Fibroblast of pulmonary artery (primary cell): ENCODE data around the gene PPFIA3.

ENCODE experiments used
- DNase-seq: peaks from one replicate; pipeline ENCODE4 v3.0.0-alpha.2; 2010; ENCODE audit warnings: low read depth
- H3K4me3 ChIP-seq: replicated peaks from 2 replicates; pipeline ENCODE4 v1.5.1; 2011; ENCODE audit warnings: low read depth, mild to moderate bottlenecking, control low read depth, low read length, moderate library complexity
- TF ChIP-seq, protein P1 (sequence below): IDR thresholded peaks from 2 replicates; pipeline ENCODE4 v1.5.1; 2011; ENCODE audit warnings: mild to moderate bottlenecking, control low read depth, low read length, inconsistent platforms; ENCODE audit errors: missing control alignments

Gene PPFIA3

DNA sequence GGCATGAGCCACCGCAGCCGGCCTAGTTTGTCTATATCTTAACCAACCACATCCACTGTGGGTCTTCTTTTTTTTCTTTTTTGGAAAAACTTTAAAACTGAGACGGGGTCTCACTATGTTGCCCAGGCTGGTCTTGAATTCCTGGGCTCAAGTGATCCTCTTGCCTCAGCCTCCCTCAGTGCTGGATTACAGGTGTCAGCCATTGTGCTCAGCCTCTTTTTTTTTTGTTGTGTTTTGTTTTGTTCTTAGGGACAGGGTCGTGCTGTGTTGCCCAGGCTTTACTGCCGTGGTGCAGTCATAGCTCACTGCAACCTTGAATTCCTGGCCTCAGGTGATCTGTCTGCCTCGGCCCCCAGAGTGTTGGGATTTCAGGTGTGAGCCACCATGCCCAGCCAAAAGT, 26.7 kb upstream of the PPFIA3 start:
- TF ChIP-seq, protein P1, sequence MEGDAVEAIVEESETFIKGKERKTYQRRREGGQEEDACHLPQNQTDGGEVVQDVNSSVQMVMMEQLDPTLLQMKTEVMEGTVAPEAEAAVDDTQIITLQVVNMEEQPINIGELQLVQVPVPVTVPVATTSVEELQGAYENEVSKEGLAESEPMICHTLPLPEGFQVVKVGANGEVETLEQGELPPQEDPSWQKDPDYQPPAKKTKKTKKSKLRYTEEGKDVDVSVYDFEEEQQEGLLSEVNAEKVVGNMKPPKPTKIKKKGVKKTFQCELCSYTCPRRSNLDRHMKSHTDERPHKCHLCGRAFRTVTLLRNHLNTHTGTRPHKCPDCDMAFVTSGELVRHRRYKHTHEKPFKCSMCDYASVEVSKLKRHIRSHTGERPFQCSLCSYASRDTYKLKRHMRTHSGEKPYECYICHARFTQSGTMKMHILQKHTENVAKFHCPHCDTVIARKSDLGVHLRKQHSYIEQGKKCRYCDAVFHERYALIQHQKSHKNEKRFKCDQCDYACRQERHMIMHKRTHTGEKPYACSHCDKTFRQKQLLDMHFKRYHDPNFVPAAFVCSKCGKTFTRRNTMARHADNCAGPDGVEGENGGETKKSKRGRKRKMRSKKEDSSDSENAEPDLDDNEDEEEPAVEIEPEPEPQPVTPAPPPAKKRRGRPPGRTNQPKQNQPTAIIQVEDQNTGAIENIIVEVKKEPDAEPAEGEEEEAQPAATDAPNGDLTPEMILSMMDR = no peak
- H3K4me3 ChIP-seq = no peak overlapping the region
- no peak for DNase-seq

DNA sequence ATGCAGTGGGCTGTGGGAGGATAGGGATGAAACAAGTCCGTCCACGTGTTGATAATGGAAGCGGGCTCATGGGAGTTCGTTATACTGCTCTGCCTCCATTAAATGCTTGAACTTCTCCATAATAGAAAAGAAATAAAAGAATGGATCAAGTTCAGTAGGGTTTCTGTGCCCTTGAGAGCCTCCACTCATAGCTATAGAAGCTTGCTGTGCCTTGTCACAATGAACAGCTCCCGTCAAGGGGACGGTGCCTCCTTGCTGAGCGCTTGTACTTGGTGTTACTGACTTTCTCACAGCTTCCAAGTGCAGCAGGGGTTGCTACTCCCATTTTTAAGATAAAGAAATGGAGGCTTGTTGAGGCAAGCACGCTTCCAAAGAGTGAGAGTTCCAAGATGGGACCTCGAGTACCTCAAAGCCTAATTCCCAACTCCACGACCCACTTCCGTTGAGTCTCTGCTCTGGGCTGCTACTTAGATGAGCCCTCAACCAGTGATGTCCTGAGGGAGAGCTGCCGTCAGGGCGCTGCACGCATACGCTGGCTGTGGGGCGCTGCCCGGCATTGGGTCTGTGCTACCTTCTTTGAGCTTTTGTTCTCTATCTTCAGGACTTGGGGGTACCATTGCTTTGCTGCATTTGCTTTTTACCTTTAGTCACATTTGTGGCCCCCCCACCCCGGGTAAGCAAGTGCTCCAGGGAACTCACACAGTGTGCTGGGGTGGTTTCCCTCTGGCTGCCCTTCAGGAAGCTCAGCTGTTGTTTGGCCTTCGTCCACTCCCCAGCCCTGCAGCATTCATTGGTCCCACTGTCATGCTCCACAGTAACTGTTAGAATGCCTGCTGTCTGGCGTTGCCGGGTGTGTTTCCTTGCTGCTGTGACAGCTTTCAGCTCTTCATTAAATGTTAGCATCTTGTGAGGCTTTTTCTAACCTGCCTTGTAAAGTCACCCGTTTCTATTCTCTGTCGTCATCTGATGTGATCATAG, 24.6 kb upstream of the PPFIA3 start:
- DNase-seq = no peak
- no peak overlapping the region for H3K4me3 ChIP-seq
- TF ChIP-seq, protein P1 = no peak

DNA sequence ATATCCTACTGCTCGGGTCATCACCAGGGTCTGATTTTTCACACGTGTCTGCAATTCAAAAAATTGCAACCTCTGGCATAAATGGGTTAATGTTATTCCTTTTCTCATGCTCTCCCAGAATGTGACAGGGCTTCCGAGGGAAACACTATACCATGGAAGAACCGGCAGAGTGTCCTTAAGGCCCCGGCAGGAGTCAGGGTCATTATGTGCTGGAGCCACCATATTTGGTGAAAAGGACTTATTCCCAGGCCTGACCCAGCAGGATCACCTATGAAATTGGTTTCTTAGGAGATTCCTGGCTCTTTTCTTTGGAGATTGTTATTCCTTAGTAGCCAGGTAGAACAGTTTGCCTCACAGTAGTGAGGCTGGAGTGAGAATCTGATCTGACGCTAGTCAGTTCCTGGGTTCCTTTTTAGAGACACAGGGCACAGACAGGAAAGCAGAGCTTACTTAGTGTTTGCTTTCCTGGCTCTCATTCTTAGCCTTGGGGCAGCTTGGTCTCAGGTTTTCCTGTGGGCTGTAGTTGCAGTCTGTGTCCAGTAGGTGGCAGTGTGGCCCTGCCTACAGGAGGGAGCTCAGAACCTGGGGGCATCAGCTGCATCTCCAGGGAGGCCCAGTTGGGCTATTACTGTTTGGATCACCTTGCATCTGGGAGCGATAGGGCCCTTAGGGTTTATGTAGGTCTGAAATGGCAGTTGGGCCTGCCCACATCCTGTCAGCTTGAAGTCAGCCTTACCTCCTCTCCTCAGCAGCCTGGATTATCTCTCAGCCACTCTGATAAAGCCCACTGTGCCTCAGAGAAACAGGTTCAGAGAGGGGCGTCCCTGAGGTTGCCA, 21.7 kb upstream of the PPFIA3 start:
- no peak overlapping the region for H3K4me3 ChIP-seq
- DNase-seq = peak; percentile 80
- TF ChIP-seq, protein P1 = peak; percentile 100

GRCh38 chr19:49098795-49099194, 20.5 kb upstream of the PPFIA3 start:
- TF ChIP-seq, protein P1 = no peak
- DNase-seq = no peak
- no peak overlapping the region for H3K4me3 ChIP-seq

GRCh38 chr19:49101160-49101559, 18.2 kb upstream of the PPFIA3 start:
- TF ChIP-seq, protein P1 = no peak
- H3K4me3 ChIP-seq = no peak overlapping the region

GRCh38 chr19:49102303-49102702, 17.0 kb upstream of the PPFIA3 start:
- TF ChIP-seq, protein P1 = no peak
- no peak overlapping the region for H3K4me3 ChIP-seq
- DNase-seq = no peak

More at GRCh38 chr19:49101160-49101559, 18.2 kb upstream of the PPFIA3 start:
- no peak for DNase-seq
